ENCODE results near the gene MYH2.

Gene MYH2

DNA sequence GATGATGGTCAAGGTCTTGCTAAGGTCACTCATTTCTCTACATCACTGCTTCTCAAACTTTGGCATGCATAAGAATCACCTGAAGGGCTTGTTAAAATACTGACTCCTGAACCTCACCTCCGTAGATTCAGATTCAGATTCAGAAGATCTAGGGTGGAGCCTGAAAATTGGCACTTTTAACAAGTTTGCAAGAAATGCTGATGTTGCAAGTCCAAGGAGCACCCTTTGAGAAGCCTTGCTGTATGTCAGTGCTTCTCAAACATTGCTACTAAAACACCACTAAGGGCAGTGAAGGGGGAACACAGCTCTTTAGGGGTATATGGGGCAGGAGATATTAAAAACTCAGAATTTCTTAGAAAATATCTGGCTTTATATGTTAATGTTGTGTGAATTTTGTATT is 17.4 kb downstream of the MYH2 start:
- DNase-seq, result no peak
- TF ChIP-seq POLR2A (IDR thresholded peaks at IDR 0.05; ENCODE audit: low read length) (no peak), GATA1 (IDR thresholded peaks at IDR 0.05; ENCODE audit: low read depth, low read length) (no peak)

DNA sequence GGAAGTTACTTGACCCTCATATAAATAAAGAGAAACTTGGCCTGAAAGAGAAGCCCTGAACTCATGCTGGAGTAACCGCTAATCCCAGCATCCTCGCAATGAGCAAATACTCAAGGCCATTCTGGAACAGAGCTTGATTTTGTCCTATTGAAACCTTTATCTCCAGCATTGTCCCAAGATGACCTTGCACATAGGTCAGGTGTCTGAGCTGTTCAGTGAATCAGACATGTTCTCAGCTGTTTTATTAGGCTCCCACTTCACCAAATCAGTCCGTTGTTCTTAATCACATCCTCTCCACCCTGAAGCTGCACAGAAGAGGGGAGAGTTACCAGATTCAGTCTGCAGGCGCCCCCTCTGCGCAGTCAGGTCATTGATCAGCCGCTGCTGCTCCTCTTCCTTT is 22.0 kb downstream of the MYH2 start:
- DNase-seq, result no peak
- TF ChIP-seq POLR2A (IDR thresholded peaks at IDR 0.05; ENCODE audit: low read length) (no peak), GATA1 (IDR thresholded peaks at IDR 0.05; ENCODE audit: low read depth, low read length) (no peak)

DNA sequence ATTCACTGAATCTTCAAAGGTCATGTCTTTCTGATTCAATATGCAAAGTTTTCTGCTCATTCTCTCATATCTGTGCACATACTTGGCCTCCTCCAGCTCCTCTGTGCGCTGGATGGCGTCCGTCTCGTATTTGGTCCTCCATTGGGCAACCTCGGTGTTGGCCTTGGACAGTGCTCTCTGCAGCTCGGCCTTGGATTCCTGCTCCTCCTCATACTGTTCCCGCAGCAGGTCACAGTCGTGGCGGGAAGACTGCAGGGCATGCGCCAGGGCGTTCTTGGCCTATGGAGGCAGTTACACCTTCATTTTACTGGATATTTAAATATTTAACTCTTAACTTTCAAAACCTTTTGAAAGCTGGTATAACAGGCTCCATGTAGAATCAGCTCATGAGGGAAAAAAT is 22.9 kb downstream of the MYH2 start:
- no peak for DNase-seq
- TF ChIP-seq GATA1 (IDR thresholded peaks at IDR 0.05; ENCODE audit: low read depth, low read length), result no peak
- no peak for TF ChIP-seq POLR2A (IDR thresholded peaks at IDR 0.05; ENCODE audit: low read length)

DNA sequence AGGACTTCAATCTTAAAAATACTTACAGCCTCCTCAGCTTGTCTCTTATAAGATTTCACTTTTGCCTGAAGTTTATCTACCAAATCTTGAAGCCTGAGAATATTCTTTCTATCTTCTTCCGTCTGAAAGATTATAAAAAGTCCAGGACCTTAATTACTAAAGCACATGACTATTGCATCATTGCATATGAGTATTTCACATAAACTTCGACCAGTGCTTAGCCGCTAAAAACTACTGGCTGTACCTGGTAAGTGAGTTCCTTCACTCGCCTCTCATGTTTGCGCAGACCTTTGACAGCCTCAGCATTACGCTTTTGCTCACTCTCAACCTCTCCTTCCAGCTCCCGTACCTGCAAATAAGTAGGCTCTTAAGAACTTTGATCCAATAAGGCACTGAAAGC is 26.4 kb downstream of the MYH2 start:
- no peak for DNase-seq
- TF ChIP-seq POLR2A (IDR thresholded peaks at IDR 0.05; ENCODE audit: low read length) (no peak), GATA1 (IDR thresholded peaks at IDR 0.05; ENCODE audit: low read depth, low read length) (no peak)

DNA sequence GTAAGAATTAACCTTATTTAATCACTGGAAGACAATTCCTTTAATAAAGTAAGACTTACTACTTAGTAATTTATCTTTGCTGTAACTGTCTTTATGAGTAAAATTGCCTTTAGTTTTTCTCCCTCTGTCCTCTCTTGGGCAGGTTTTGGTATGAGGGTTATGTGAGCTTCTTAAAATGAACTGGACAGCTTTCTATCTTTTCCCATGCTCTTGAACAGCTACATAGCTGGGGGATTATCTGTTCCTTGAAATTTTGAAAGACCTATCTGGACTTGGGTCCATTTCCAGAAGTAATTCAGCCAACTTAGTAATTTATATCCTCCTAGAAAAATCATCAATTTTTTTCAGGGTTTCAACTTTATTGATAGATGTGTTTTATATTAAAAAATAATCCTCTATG is 27.5 kb downstream of the MYH2 start:
- no peak for DNase-seq
- TF ChIP-seq POLR2A (IDR thresholded peaks at IDR 0.05; ENCODE audit: low read length) (no peak), GATA1 (IDR thresholded peaks at IDR 0.05; ENCODE audit: low read depth, low read length) (no peak)

DNA sequence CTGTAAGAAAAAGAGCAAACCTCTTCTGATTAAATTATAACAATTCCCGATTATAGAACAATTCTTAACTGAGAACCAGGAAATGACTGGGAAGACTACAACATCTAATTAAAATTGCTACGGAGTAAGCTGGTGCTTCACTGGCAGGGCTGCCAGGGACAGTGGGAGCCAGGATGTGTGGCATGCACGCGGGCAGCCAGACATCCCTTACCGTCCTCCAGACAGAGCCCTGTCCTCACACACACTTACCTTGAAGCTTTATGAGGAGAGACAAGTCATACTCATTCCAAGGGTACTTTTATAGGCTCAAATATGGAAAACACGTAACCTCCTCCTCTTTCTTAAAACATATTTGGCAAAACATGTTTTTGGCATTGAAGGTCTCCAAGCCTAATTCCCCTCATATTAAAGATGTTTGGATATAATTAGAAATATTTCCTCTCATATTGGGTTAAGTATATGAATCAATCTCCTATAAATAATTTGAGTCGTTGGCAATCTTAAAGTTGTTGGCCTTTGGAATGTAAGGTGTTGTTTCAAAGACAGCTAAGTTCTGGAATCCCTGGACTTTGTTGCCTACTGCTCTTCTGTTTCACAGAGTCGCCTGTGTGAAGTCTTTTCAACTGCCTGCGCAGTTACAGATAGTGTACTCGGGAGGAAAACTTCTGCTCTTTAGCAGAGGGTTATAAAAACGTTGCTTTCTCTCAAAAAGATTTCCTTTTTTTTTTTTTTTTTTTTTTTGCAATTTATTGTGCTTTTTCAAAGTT is 31.0 kb downstream of the MYH2 start, which contains the start of gene MYH1:
Gene MYH1, minus strand, starts transcription at position 272 of the 767 bp plus-strand sequence. CDS start 1,900 bp downstream, outside the sequence.
- DNase-seq, result no peak
- TF ChIP-seq GATA1 (IDR thresholded peaks at IDR 0.05; ENCODE audit: low read depth, low read length) (no peak), POLR2A (IDR thresholded peaks at IDR 0.05; ENCODE audit: low read length) (no peak)

DNA sequence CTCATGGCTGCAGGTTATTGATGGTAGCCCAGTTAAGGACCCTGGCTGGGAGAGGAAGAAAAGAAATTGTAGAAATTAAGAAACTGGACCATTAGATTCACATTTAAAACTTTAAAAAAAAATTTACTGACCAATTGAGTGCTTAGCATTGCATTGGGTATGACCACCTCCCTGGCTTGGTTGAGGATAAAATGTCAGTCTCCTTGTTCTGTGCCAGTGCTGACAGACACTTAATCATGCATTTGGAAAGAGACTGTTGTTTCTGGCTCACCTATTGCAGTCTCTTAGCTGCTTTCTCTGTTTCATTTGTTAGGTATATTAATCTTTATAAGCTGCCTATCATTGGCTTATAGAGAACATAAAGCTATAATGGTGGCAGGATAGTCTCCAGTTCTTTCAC is 32.8 kb downstream of the MYH2 start:
- TF ChIP-seq GATA1 (IDR thresholded peaks at IDR 0.05; ENCODE audit: low read depth, low read length), result no peak
- no peak for TF ChIP-seq POLR2A (IDR thresholded peaks at IDR 0.05; ENCODE audit: low read length)
- DNase-seq, result no peak

DNA sequence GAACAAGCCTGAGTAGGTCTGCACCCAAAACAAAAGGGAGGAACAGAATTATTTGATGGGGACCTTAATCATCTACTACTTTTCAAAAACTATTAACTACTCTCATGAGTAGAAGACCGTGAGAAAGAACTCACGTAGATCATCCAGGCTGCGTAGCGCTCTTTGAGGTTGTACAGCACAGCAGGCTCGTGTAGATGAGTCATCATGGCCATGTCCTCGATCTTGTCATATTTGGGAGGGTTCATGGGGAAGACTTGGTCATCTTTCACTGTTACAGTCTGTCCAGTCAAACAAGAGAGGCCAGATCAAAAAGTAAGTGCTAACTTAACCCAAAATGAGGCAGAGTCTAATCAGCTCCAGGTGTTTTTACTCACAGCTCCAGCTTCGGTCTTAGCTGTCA is 33.4 kb downstream of the MYH2 start:
- no peak for DNase-seq
- TF ChIP-seq POLR2A (IDR thresholded peaks at IDR 0.05; ENCODE audit: low read length) (no peak), GATA1 (IDR thresholded peaks at IDR 0.05; ENCODE audit: low read depth, low read length) (no peak)

DNA sequence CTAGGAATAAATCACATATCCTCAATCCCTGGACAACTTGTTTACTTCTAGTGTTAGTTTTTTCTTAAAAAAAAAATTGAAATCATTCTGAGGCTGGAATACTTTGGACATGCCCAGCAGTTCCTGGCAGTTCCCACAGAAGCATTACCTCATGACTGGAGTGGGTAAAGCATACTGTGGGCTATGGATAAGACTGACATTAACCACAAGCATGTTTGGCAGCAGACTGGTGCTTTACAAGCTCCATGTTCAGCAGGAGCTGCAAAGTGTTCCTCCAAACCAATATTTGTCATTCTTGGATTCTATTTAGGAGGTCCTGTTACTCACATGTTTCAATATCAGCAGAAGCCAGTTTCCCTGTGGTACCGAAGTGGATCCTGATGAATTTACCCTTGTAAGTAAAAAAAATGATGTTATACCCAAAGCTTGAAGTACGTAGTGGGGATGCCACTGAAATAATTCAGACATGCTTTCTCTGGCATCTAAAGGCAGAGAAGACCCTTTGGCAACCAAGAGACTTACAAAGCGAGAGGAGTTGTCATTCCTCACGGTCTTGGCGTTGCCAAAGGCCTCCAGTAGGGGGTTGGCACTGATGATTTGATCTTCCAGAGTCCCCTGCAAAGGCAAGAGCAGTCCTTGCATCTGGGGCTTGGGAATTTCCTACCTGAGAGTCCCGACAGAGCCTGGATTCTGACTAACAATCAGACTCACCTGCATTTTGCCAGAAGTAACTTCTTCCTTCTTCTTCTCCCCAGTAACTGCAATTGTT is 36.0 kb downstream of the MYH2 start:
- no peak for DNase-seq
- TF ChIP-seq GATA1 (IDR thresholded peaks at IDR 0.05; ENCODE audit: low read depth, low read length) (no peak), POLR2A (IDR thresholded peaks at IDR 0.05; ENCODE audit: low read length) (no peak)

DNA sequence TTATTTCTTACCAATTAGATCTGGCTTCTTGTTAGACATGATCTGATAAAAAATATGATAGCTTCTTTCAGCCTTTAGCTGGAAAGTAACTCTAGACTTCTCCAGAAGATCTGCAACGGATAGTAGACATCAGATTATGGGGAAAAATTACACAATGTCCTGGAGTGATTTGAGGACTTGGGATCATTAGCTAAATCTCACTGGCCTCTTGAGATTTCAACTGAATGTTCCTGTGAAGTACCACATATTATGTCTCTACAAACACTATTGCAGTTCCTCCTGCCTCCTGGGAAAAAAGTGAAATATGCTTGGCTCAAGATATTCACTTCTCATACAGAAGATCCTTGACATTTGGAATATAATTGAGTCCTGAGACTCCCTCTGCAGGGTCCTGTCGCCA is 36.6 kb downstream of the MYH2 start:
- no peak for DNase-seq
- TF ChIP-seq GATA1 (IDR thresholded peaks at IDR 0.05; ENCODE audit: low read depth, low read length), result no peak
- TF ChIP-seq POLR2A (IDR thresholded peaks at IDR 0.05; ENCODE audit: low read length), result no peak

DNA sequence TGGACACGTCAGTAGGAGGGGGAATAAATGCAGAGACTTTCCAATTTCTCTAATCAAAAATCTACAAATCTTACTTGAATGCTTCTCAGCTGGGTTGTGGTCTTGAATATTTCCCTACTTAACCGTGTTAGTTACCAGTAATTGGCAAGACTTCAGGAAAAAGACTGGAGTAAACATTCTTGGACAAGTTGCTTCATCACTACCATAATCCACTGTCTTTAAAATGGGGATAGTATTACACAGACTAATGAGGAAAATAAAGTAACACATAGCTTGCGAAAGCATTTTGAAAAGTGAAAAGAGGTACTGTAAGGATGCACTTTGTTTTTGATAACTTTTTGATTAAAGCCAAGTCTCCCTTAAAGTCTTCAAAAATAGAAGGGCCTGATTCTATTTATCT is 49.5 kb downstream of the MYH2 start:
- DNase-seq, result no peak
- TF ChIP-seq POLR2A (IDR thresholded peaks at IDR 0.05; ENCODE audit: low read length) (no peak), GATA1 (IDR thresholded peaks at IDR 0.05; ENCODE audit: low read depth, low read length) (no peak)

DNA sequence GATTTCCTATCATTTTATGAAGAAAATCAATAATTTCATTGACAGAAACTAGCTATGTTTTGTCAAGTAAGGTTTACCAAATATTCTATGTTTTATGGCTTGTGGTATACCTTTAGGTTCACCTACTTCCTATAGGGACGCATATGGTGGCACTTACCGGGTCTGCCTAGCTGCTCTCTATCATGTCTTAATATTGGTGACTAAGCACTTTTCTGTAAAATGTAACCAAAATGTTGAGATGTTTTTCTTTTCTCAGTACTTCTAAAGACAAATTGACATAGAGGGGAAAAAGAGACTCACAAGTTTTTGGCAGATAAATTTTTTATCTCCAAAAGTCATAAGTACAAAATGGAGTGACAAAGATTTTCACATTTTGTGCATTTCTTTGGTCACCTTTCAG is 57.5 kb downstream of the MYH2 start:
- TF ChIP-seq POLR2A (IDR thresholded peaks at IDR 0.05; ENCODE audit: low read length) (no peak), GATA1 (IDR thresholded peaks at IDR 0.05; ENCODE audit: low read depth, low read length) (no peak)
- no peak for DNase-seq

DNA sequence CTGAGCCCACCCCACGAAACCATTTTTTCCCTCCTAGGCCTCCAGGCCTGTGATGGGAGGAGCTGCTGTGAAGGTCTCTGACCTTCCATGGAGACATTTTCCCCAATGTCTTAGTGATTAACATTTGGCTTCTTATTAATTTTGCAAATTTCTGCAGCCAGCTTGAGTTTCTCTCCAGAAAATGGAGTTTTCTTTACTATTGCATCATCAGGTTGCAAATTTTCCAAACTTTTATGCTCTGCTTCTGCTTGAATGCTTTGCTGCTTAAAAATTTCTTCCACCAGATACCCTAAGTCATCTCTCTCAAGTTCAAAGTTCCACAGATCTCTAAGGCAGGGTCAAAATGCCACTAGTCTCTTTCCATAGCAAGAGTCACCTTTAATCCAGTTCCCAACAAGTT is 67.2 kb downstream of the MYH2 start:
- DNase-seq, result no peak
- TF ChIP-seq POLR2A (IDR thresholded peaks at IDR 0.05; ENCODE audit: low read length), result no peak
- TF ChIP-seq GATA1 (IDR thresholded peaks at IDR 0.05; ENCODE audit: low read depth, low read length), result no peak

DNA sequence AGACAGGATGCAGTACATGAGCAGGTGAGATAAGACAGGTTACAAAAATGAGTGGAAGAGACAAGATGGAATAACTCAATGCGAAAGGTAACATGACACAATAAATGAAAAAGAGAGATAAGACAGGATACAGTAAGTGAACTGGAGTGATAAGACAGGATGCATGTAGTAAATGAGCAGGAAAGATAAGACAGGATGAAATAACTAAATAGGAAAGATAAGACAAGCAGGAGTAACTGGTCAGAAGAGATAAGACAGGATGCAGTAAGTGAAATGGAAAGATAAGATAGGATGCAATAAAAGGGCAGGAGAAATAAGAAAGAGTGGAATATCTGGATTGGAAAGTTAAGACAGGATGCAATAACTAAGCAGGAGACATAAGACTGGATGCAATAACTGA is 71.8 kb downstream of the MYH2 start:
- TF ChIP-seq GATA1 (IDR thresholded peaks at IDR 0.05; ENCODE audit: low read depth, low read length) (no peak), POLR2A (IDR thresholded peaks at IDR 0.05; ENCODE audit: low read length) (no peak)
- no peak for DNase-seq

DNA sequence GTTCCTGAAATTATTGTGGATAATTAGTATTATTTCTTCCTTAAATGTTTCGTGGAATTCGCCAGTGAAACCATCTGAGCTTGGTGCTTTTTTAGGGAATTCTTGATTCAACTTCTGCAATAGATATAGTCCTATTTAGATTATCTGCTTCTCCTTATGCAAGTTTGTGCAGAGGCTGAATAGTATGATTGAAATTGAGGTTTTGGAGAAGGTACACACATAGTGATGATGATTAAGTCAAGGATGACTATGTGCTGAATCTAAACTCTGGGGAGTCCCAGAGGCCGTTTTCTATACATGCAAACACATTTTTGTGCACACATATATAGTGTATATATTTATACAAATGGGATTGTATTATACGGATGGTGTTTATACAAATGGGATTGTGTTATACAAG is 74.9 kb downstream of the MYH2 start:
- TF ChIP-seq POLR2A (IDR thresholded peaks at IDR 0.05; ENCODE audit: low read length) (no peak), GATA1 (IDR thresholded peaks at IDR 0.05; ENCODE audit: low read depth, low read length) (no peak)
- no peak for DNase-seq
